ENCODE data around the gene TH.

TH gene

DNA sequence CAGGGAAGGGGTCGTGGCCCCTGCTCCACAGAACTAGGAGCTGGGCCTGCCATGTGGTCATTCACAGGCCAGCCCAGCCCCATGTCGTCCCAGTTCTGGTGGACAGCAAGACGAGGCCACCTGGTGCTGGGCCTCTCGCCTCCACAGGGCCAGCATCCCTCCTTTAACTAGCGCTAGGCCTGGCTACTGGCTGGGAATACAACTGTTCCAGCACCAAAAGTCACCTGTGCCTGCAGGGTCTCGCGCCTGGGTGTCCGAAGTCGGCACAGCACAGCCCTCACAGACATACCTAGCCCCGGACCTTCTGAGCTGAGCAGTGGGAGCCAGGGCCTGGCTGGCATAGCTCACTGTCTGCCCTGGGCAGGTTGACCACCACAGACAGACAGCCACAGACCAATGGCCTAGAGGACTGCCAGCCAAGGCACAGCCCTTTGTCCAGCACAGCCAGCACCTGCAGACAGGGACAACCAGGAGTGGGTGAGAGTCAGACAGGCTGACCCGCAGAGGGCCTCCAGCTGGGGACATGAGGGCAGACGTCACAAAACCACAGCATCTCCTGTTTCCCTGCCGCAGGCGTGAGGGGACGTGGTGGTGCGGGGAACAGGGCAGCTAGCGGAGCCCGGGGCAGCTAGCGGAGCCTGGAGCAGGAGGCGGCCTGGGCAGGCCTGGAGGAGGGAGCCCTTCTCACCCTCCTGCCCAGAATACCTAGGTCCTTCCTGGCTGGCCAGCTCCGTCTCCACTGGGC lies 27.2 kb upstream of the TH start:
- in situ Hi-C loops (cut with MboI; ENCODE audit: low sequenced_read_pairs): loop anchor here (25.0 kb wide), 2 partner anchors 314 to 689 kb away; partner anchors contain the start of gene CDKN1C

DNA sequence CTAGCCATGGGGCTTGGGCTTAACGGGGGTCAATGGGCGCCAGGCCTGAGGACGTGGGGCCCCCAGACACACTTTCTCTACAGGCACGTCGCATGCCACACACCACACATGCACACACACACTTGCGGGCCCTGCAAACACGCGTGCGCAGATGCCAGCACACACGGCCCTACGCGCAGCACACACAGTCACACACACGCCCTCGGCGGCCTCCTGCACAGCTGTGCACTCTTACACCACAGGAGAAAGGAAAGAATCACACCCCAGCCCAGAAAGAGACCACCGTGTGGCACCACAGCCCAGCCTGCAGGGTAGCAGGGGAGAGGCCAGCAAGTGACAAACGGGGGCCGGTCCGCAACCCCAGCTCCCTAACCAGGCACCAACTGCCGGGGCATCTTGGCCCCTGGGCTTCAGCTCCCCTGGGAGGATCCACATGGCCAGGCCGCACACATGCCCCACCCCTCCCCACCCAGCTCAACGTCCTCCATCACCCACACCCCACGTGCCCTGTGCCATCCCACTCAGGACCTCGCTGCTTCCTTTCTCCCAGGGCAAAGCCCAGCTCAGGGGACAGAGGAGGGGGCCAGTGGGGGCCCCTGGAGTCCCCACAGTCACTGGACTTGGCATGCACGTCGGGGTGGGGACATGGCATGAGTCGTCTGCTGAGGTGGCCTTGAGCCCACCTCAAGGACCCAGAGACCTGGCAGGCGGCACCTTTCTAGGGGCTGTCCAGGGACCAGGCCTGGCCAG lies 26.3 kb upstream of the TH start:
- in situ Hi-C loops (cut with MboI; ENCODE audit: low sequenced_read_pairs): loop anchor here (25.0 kb wide), 2 partner anchors 314 to 689 kb away; partner anchors contain the start of gene CDKN1C

DNA sequence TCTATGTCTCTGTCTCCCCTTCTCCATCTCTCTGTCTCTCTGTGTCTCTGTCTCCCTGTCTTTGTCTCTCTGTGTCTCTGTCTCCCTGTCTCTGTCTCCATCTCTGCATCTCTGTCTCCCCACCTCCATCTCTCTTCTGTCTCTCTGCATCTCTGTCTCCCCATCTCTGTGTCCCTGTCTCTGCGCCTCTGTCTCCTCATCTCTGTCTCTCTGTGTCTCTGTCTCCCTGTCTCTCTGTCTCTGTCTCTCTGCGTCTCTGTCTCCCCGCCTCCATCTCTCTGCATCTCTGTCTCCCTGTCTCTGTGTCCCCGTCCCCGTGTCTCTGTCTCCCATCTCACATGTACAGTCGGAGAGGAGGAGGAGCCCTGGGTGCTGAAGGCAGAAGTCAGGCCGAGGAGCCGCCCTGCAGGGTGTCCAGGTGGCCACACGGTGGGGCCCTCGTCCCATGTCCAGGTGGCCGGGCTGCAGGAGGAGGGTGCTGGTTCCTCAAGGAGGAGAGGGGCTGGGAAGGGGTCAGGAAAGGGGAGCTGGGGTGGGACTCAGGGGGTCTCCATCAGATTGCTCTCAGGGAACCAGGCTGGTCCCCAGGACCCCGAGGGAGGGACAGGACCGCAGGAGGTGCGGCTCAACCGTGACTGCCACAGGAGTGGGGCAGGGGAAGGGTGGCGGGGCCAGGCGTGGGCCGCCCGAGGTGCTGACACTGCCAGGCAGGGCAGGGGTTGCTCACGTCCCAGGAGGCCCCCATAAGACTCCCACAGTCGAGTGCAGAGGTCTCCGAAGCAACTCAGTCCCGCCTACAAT lies 25.6 kb upstream of the TH start:
- in situ Hi-C loops (cut with MboI; ENCODE audit: low sequenced_read_pairs): loop anchor here (25.0 kb wide), 2 partner anchors 315 to 690 kb away; partner anchors contain the start of gene CDKN1C

DNA sequence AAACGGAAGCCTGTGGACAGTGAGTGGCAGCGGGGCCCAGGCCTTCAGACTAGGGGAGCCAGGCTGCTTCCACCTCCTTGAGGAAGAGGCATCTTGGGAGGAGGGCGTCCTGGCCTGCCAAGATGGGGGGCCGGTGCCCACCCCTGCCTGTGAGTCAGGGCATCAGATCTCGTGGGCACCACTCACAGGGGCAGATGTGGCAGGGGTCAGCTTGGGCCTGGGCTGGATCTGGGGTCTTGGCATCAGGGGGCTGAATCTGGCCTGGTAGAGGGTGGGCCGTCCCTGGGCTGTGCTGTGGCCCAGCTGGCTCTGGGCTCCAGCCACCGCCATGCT lies 24.1 kb upstream of the TH start:
- in situ Hi-C loops (cut with MboI; ENCODE audit: low sequenced_read_pairs): loop anchor here (25.0 kb wide), 2 partner anchors 317 to 692 kb away; partner anchors contain the start of gene CDKN1C

DNA sequence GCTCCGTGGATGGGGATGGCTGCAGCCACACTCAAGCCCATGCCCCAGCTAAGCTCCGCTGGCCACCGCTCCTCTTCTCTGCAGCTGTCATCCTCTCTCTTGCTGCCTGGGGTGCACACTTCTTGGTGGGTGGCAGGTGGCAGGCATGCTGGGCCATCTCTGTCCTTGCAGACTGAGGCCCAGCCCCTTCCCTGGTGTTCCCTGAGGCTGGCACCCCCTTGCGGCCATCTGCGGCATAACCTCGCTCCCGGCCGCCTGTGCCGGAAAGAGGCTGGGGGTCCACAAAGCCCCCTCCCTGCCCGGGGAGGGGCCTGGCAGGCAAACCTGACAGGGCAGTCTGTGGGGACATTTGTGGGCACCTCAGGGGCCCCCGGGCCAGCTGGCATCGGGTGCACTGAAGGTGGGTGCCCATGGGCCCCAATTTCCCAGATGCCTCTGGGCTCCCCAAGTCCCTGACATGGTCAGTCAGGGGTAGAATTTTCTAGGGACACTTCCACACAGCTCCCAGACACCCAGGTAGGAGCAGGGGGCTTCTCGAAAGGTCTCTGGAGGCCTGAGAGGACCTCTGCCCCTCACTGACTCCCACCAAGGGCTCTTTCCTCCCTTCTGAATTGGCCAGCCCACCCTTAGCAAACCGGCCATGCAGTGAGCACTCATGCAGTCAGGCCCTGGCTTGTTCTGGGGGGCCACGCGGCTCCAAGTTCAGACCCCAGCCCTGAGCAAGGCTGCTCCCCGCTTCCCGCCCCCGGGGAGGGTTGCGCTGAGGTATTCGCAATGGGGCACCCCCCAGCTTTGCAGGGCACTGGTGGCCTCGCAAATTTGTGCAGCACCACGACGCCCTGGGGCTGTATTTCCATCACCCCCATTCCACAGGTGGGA lies 23.5 kb upstream of the TH start:
- in situ Hi-C loops (cut with MboI; ENCODE audit: low sequenced_read_pairs): loop anchor here (25.0 kb wide), 2 partner anchors 317 to 692 kb away; partner anchors contain the start of gene CDKN1C

DNA sequence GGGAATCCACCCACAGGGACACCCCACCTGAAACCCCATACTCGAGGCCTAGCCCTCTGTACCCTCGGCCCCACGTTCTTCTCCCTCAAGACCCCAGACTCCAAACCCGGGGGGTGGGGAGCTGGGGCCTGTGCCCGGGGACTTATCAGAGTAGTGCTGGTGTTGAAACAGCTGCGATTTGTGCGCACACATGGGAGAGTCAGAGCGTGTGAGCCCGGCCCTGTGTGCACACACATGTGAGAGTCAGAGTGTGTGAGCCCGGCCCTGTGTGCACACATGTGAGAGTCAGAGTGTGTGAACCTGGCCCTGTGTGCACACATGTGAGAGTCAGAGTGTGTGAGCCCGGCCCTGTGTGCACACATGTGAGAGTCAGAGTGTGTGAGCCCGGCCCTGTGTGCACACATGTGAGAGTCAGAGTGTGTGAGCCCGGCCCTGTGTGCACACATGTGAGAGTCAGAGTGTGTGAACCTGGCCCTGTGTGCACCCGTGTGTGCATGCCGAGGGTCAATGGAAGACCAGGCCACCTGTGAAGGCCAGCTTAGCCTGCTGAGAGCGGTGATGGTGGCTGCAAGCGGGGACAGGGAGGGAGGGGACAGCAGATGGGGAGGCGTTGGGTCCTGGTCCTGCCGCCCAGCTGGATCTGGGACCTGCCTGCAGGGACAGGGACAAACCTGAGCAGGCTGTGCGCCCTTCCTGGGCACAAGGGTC lies 22.4 kb upstream of the TH start:
- in situ Hi-C loops (cut with MboI; ENCODE audit: low sequenced_read_pairs): loop anchor here (25.0 kb wide), 2 partner anchors 318 to 693 kb away; partner anchors contain the start of gene CDKN1C

DNA sequence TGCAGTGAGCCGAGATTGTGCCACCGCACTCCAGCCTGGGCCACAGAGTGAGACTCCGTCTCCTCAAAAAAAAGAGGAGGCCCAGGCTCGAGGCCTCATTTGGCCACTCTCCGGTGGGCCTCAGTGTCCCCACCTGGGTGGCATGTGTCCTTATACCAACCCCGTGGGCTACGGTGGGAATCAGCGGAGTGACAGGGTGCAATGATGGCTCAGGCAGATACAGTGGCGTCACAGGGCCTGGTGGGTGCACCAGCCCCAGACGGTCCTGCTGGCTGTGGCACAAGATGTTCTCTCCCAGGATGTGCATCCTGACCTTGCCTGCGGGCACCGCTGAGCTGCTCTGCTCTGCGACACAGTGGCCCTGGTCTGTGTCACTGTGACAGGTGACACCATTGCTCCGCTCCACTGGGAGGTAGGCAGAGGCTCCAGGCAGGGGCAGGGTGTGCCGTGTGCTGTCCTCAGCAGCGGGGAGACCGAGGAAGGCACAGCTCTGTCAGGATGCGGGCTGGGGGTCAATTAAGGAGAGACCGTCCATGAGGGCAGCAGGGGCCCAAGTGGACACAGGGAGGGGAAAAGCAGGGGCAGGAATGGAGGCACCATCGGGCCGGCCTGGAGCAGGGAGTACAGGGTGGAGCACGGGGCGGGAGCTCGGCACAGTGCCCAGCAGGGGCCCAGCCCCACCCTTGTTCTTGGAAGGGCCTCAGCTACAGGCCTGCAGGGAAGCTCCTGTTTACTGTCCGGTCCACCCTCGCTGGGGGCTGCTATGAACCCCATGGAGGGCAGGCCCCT lies 21.7 kb upstream of the TH start:
- in situ Hi-C loops (cut with MboI; ENCODE audit: low sequenced_read_pairs): loop anchor here (25.0 kb wide), 2 partner anchors 319 to 694 kb away; partner anchors contain the start of gene CDKN1C

DNA sequence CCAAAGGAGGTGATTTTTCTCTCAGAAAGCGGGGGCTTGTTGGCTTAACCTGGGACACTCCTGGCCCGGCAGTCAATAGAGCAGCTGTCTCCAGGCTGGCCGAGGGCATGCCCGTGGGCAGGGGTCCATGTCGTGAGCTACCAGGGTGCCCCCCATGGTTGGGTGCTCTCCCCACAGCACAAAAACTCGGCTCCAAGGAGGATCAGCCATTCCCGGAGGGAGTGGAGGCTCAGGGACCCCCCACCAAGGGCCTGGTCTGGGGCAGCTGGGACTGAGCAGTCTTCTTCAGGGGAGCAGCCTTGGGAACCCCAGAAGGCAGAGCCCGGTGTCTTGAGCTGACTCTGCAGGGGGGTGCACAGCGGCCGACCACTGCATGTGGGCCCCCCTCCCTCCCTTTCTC lies 20.8 kb upstream of the TH start:
- in situ Hi-C loops (cut with MboI; ENCODE audit: low sequenced_read_pairs): loop anchor here (25.0 kb wide), 2 partner anchors 320 to 695 kb away; partner anchors contain the start of gene CDKN1C

DNA sequence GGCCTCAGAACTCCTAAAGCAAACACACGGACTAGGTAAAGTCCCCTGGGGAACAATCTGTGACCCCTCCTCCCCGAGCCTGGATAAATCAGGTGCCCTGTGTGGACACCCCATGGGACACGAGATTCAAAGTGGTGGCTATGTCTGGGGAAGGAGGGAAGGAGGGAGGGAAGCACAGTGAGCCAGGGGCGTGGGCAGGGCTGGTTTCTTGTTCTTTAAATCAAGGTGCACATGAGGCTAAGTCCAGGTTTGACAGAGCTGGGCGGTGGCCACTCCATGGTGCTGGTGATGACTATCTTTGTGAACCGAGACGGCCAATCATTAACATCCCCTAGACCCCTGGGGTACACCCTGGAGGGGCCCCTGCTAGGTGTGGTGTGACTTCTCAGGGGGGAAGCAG lies 20.3 kb upstream of the TH start:
- in situ Hi-C loops (cut with MboI; ENCODE audit: low sequenced_read_pairs): loop anchor here (25.0 kb wide), 2 partner anchors 320 to 695 kb away; partner anchors contain the start of gene CDKN1C

DNA sequence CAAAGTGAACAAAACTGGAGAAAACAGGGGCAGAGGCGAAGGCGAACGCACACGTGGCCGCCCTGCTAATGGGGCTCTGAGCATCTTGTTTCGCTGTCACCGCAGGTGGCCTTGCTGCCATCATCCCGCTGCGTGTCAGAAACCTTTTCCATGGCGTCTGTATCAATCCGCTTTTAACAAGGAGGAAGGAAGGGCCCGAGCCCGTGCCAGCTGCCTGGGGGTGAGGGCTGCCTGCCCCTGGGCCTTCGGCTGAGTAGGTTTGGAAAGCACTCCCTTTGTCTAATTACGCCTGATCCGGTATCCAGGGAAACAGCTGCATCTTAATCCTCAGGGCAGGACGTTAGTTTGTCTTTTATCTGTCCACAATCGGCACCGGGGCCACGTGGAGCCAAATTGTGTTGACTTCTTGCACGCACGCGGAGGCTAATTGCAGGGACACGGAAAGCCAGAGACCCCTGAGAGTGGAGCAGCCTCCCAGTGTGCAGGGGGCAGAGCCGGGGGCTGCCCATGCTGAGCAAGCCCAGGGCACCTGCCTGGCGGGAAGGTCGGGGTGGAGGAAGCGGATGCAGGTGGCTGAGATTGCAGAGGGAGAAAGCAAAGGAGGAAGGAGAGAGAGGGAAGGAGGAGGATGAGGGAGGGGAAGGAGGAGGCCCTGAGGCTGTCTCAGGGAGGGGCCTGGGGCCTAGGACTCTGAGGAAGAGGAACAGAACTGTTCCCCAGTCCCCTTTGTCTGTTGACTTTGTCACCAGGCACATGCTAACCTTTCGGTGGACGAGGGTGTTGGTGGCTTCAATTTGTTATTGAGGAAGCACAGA lies 19.2 kb upstream of the TH start:
- in situ Hi-C loops (cut with MboI; ENCODE audit: low sequenced_read_pairs): loop anchor here (25.0 kb wide), 2 partner anchors 321 to 696 kb away; partner anchors contain the start of gene CDKN1C

DNA sequence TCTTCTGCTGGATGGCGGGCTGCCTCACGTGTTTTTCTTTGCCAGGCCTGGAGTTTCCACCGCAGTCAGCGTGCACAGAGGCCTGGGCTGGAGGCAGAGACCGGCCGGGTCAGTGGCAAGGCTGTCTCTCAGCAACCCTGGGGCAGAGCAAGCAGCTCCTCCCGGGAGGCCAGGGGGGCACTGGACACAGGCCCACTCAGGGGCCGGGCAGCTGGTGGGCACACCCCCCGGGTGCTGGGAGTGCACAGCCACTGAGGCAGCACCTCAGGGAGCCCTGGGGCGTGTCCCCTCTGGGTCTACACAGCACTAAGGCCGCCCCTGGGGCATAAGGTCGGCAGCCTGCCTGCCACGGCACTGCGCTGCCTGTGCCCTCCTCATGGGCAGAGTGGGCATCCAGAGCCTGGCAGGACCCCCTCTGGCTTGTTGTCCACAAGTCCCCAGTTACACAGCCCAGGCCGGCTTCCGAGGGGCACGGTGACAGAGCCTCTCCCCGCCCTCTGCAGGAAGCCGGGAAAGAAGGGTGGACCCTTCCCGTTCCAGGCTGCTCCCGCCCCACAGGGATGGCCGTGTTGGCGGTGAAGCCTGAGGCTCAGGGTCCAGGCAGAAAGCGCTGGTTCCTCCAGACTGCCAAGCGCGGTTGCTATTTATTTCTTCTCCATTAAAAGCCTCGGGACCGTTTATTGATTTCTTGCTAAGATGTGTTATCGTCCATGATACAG lies 18.5 kb upstream of the TH start:
- in situ Hi-C loops (cut with MboI; ENCODE audit: low sequenced_read_pairs): loop anchor here (25.0 kb wide), 2 partner anchors 322 to 697 kb away; partner anchors contain the start of gene CDKN1C

DNA sequence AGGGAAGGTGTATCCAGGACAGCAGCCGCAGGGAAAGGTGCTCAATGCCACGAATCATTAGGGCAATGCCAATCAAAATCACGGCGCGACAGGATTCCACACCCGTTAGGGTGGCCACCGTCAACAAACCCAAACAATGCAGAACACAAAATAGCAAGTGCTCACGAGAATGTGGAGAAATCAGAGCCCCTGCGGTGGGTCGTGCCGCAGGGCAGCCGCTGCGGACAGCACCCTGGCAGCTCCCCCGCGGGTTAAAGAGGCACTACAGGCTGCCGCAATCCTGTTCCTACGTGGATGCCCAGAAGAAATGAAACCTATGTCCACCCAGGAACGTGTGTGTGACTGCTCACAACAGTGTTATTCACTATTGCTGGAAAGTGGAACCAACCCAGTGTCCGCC lies 17.1 kb upstream of the TH start:
- in situ Hi-C loops (cut with MboI; ENCODE audit: low sequenced_read_pairs): loop anchor here (25.0 kb wide), 2 partner anchors 324 to 699 kb away; partner anchors contain the start of gene CDKN1C

DNA sequence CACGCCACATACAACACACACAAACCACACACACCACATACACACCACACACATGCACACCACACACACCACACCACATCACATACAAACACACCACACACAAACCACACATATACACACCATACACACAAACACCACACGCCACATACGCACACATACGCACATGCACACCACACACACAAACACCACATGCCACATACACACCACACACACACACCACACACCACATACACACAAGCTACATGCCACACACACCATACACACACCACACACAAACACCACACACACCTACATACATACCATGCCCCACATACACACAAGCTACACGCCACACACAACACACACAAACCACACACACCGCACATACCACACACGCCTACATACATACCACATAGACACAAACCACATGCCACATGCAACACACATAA lies 15.7 kb upstream of the TH start:
- in situ Hi-C loops (cut with MboI; ENCODE audit: low sequenced_read_pairs): loop anchor here (25.0 kb wide), 2 partner anchors 325 to 700 kb away; partner anchors contain the start of gene CDKN1C

DNA sequence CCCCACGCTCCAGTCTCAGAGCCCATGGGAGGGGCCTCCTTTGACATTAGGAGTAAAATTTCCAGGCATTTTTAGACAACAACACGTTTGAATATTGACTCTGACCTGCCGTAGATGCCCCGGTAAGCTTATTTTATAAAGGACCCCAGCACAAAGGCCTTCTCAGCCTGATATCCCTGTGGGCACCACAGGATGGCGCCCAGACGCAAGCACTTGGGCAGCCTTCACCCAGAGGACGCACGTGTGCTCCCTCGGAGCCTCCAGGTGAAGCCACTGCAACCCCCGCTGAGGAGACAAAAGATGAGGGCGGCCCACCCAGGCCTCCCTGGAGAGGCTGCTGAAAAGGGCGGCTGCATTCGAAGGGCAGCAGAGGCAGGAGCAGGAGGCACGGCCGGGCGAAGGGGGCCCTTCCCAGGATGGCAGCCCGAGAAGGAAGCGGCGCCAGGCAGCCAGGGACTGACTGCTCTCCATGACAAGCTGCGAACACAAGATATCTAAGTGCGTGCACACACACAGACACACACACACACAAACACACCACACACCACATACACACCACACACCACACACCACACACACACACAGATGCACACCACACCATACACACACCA lies 15.2 kb upstream of the TH start:
- in situ Hi-C loops (cut with MboI; ENCODE audit: low sequenced_read_pairs): loop anchor here (25.0 kb wide), 2 partner anchors 326 to 701 kb away; partner anchors contain the start of gene CDKN1C

DNA sequence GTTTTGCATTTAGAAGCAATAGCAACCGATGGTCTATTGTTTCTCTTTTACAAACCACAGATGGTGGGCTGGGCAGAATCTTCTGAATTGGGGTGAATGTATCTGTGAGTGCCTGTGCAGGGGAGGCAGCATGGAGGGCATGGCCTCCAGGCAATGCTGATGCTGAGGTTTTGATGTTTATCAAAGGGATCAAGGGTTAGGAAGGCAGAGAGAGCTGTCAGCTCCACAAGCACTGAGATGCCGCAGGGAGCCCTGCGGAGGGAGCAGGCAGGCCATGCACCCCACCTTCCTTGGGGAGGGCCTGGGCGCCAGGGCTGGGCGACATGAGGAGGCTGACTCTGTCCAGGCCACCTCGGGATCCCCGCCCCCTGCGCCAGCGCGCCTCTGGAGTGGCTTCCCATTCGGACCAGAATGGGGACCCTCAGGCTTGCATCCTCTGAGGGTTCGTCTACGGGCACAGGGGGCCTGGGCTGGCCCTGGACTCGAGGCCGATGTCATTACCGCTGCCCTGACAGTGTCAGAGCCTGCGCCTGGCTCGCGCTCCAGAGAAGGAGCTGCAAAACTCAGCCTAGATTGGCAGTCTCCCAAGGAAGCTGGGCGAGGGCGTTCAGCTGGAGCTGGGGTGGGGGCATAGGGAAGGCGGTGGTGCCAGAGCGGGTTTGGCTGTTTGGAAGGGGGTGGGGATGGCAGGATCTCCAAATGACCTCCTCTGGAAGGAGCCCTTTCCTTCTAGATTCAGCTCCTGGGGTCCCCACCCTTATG lies 13.9 kb upstream of the TH start:
- in situ Hi-C loops (cut with MboI; ENCODE audit: low sequenced_read_pairs): loop anchor here (25.0 kb wide), 2 partner anchors 327 to 702 kb away; partner anchors contain the start of gene CDKN1C

All from HL-60/S4 treated with retinoic acid at 250 ng/mL for 4 days and 3 days (cell line).